CD14-positive monocyte (primary cell): ENCODE results near the gene FBXO34. TPM values are rescaled to one million over a fixed set of nuclear protein-coding genes. Genes with fewer than 3 reads are reported as not detected.

Experiments
- DNase-seq, 3 donors: peaks; one replicate each; pipeline ENCODE4 v3.0.0-alpha.2; 2011 to 2022
- H2AFZ ChIP-seq: 2 replicates; pipeline ENCODE4 v1.6.0; 2012; ENCODE audit warnings: mild to moderate bottlenecking, low read depth, low read length, inconsistent platforms; ENCODE audit not compliant: insufficient read depth, poor library complexity, severe bottlenecking
- H3K27ac ChIP-seq, 2 donors: 1 replicate in 1 of 2; 2 replicates in 1 of 2; pipeline ENCODE4 v1.5.1; 2012 to 2013; ENCODE audit warnings: low read length in 2 of 2, control low read depth in 1 of 2, inconsistent platforms in 1 of 2, low read depth in 1 of 2, mild to moderate bottlenecking in 1 of 2
- H3K27me3 ChIP-seq, 2 donors: one replicate each; pipeline versions ENCODE4 v1.6.0 to v1.6.1; 2011 to 2013; ENCODE audit warnings: low read length in 2 of 2; ENCODE audit not compliant: control insufficient read depth in 2 of 2, insufficient read depth in 2 of 2
- H3K36me3 ChIP-seq, 2 donors: replicated peaks in 1 of 2; 1 replicate in 1 of 2; 2 replicates in 1 of 2; pipeline versions ENCODE4 v1.5.1 to v1.6.1; 2012 to 2013; ENCODE audit warnings: low read length in 2 of 2, control low read depth in 1 of 2, inconsistent platforms in 1 of 2, mild to moderate bottlenecking in 1 of 2; ENCODE audit not compliant: insufficient read depth in 2 of 2, control insufficient read depth in 1 of 2
- H3K4me1 ChIP-seq, 2 donors: 1 replicate in 1 of 2; 2 replicates in 1 of 2; pipeline versions ENCODE4 v1.5.1 to v1.6.1; 2012 to 2013; ENCODE audit warnings: low read length in 2 of 2, control low read depth in 1 of 2, inconsistent platforms in 1 of 2, mild to moderate bottlenecking in 1 of 2, moderate library complexity in 1 of 2; ENCODE audit not compliant: insufficient read depth in 2 of 2, control insufficient read depth in 1 of 2
- H3K4me2 ChIP-seq: replicated peaks from 2 replicates; pipeline ENCODE3; 2012; ENCODE audit warnings: low read length, moderate library complexity, mild to moderate bottlenecking; ENCODE audit not compliant: poor library complexity, severe bottlenecking; ENCODE audit errors: extremely low read depth
- H3K4me3 ChIP-seq, 3 experiments: fragments of 200-600 bp in 1 of 3; sonication (generic) in 1 of 3; replicated peaks in 1 of 3; 1 replicate in 2 of 3; 2 replicates in 1 of 3; pipeline ENCODE4 v1.5.1; 2011 to 2013; ENCODE audit warnings: low read length in 3 of 3, mild to moderate bottlenecking in 3 of 3, control low read depth in 2 of 3, low read depth in 2 of 3, inconsistent platforms in 1 of 3, moderate library complexity in 1 of 3
- H3K79me2 ChIP-seq: 2 replicates; pipeline ENCODE4 v1.6.0; 2012; ENCODE audit warnings: mild to moderate bottlenecking, control low read depth, inconsistent platforms, low read length, moderate library complexity; ENCODE audit not compliant: insufficient read depth
- H3K9ac ChIP-seq: 2 replicates; pipeline ENCODE4 v1.6.0; 2017; ENCODE audit warnings: low read length, mild to moderate bottlenecking; ENCODE audit not compliant: insufficient read depth, poor library complexity, severe bottlenecking
- H3K9me3 ChIP-seq, 2 donors: replicated peaks in 1 of 2; 1 replicate in 1 of 2; 2 replicates in 1 of 2; pipeline versions ENCODE4 v1.5.1 to v1.6.1; 2012 to 2013; ENCODE audit warnings: low read length in 2 of 2, control low read depth in 1 of 2; ENCODE audit not compliant: control insufficient read depth in 1 of 2, insufficient read depth in 1 of 2
- H4K20me1 ChIP-seq: 2 replicates; pipeline ENCODE4 v1.6.0; 2012; ENCODE audit warnings: mild to moderate bottlenecking, low read length, control low read depth, moderate library complexity; ENCODE audit not compliant: insufficient read depth
- H3K27ac Mint-ChIP-seq, 7 donors: one replicate each; pipeline ENCODE4 v1.8.0; 2020; ENCODE audit warnings: mild to moderate bottlenecking in 7 of 7, mixed read lengths in 7 of 7, moderate library complexity in 6 of 7, inconsistent platforms in 2 of 7
- H3K27me3 Mint-ChIP-seq, 3 donors: one replicate each; pipeline ENCODE4 v1.8.0; 2021 to 2022; ENCODE audit warnings: low read depth in 3 of 3, mild to moderate bottlenecking in 3 of 3, mixed read lengths in 3 of 3, moderate library complexity in 3 of 3, inconsistent platforms in 1 of 3
- H3K36me3 Mint-ChIP-seq, 2 donors: one replicate each; pipeline ENCODE4 v1.8.0; 2020; ENCODE audit warnings: mixed read lengths in 2 of 2, inconsistent platforms in 1 of 2, mild to moderate bottlenecking in 1 of 2
- H3K4me1 Mint-ChIP-seq: one replicate; pipeline ENCODE4 v1.8.0; 2020; ENCODE audit warnings: mild to moderate bottlenecking, mixed read lengths
- H3K4me3 Mint-ChIP-seq, 2 donors: one replicate each; pipeline ENCODE4 v1.8.0; 2020; ENCODE audit warnings: mild to moderate bottlenecking in 2 of 2, mixed read lengths in 2 of 2, moderate library complexity in 1 of 2
- H3K9me3 Mint-ChIP-seq, 7 donors: one replicate each; pipeline ENCODE4 v1.8.0; 2020 to 2022; ENCODE audit warnings: mixed read lengths in 7 of 7, mild to moderate bottlenecking in 6 of 7, moderate library complexity in 6 of 7, inconsistent platforms in 2 of 7
- WGBS: methylation state at CpG from one replicate; pipeline ENCODE4 v1.1.5; 2013; ENCODE audit warnings: missing lambda C conversion rate; ENCODE audit not compliant: insufficient coverage; 5-methylcytosine and 5-hydroxymethylcytosine counted together
- intact Hi-C, 2 donors: fragments of 100-400 bp; cut with micrococcal nuclease; formaldehyde crosslinking; loops; one replicate each; pipeline versions ENCODE4 v1.15.0 to v1.15.1; 2023
- polyA plus RNA-seq, 3 donors: library from polyadenylated mRNA; depleted of rRNA in 1 of 3; unstranded in 2 of 3; stranded (reverse) in 1 of 3; fragments of 300-500 nt in 2 of 3; fragments of >200 nt in 1 of 3; fragmentation: Illumina TruSeq in 2 of 3; gene quantifications; 1 replicate in 2 of 3; 2 replicates in 1 of 3; pipeline ENCODE4 v1.2.3, GENCODE V29; 2012 to 2021
- TF ChIP-seq, protein P1 (sequence below): fragments of 200-600 bp; IDR thresholded peaks from one replicate; pipeline ENCODE4 v1.8.0; 2022; ENCODE audit warnings: antibody characterized with exemption, mild to moderate bottlenecking

FBXO34 gene
- polyA plus RNA-seq, 3 donors = 10.3 to 18.1 (median 17.3) TPM

DNA sequence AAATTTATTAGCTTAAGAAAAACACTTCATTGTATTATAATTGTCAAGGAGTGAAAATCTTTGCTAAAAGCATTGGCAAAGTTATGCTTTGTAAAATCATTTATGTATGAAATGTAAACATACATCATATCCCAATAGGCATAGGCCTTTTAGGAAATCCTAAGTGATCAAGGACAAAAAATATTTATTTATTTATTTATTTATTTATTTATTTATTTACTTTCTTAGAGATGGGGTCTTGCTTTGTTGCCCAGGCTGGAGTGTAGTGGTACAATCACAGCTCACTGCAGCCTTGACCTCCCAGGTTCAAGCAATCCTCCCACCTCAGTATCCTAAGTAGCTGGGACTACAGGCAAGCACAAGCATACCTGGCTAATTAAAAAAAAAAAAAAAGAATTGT lies 47.9 kb upstream of the FBXO34 start:
- TF ChIP-seq, protein P1, sequence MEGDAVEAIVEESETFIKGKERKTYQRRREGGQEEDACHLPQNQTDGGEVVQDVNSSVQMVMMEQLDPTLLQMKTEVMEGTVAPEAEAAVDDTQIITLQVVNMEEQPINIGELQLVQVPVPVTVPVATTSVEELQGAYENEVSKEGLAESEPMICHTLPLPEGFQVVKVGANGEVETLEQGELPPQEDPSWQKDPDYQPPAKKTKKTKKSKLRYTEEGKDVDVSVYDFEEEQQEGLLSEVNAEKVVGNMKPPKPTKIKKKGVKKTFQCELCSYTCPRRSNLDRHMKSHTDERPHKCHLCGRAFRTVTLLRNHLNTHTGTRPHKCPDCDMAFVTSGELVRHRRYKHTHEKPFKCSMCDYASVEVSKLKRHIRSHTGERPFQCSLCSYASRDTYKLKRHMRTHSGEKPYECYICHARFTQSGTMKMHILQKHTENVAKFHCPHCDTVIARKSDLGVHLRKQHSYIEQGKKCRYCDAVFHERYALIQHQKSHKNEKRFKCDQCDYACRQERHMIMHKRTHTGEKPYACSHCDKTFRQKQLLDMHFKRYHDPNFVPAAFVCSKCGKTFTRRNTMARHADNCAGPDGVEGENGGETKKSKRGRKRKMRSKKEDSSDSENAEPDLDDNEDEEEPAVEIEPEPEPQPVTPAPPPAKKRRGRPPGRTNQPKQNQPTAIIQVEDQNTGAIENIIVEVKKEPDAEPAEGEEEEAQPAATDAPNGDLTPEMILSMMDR = no peak
- Histone ChIP-seq H3K9me3 (peaks cover 8 to 15% of the 10 kb centered on the region in 2 donors), H3K79me2 (no peaks in the 10 kb centered on the region), H4K20me1 (no peaks in the 10 kb centered on the region), H3K4me2 (no peak overlapping the region), H3K9ac (no peak overlapping the region), H3K4me1 (no peaks in the 10 kb centered on the region), H3K27ac (no peak overlapping the region), H3K4me3 (no peak overlapping the region), H2AFZ (no peak overlapping the region), H3K36me3 (no peaks in the 10 kb centered on the region), H3K27me3 (peaks cover 0 to 3% of the 10 kb centered on the region in 2 donors)
- intact Hi-C loops = no loop called here
- H3K4me3 Mint-ChIP-seq = no peak overlapping the region
- peaks cover 7% of the 10 kb centered on the region for H3K4me1 Mint-ChIP-seq
- peaks cover 0 to 1% (median 0%) of the 10 kb centered on the region in 3 donors for H3K27me3 Mint-ChIP-seq
- no peak overlapping the region for H3K27ac Mint-ChIP-seq
- H3K9me3 Mint-ChIP-seq = peaks cover 6 to 18% (median 17%) of the 10 kb centered on the region in 7 donors
- H3K36me3 Mint-ChIP-seq = no peaks in the 10 kb centered on the region
- no peak for DNase-seq

DNA sequence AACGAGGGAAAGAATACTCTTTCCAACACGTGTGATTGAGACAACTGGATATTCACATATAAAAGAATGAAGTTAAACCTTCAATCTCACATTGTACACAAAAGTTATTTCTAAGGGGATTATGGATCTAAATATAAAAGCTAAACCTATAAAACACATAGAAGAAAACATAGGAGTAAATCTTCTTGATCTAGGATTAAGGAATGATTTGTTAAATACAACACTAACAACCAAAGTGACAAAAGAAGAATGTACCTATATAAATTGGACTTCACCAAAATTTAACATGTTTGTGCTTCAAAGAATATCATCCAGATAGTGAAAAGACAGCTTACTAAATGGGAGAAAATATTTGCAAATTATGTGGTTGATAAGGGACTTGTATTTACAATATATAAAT lies 43.0 kb upstream of the FBXO34 start:
- H3K4me3 Mint-ChIP-seq = no peak overlapping the region
- Histone ChIP-seq H3K4me1 (no peaks in the 10 kb centered on the region), H3K4me2 (no peak overlapping the region), H4K20me1 (no peaks in the 10 kb centered on the region), H2AFZ (no peak overlapping the region), H3K27me3 (no peaks in the 10 kb centered on the region), H3K27ac (no peak overlapping the region), H3K9ac (no peak overlapping the region), H3K36me3 (no peaks in the 10 kb centered on the region), H3K4me3 (no peak overlapping the region), H3K9me3 (peaks cover 12 to 15% of the 10 kb centered on the region in 2 donors), H3K79me2 (no peaks in the 10 kb centered on the region)
- H3K27me3 Mint-ChIP-seq = no peaks in the 10 kb centered on the region
- H3K27ac Mint-ChIP-seq = no peak overlapping the region
- intact Hi-C loops = no loop called here
- TF ChIP-seq, protein P1 = no peak
- peaks cover 7% of the 10 kb centered on the region for H3K4me1 Mint-ChIP-seq
- peaks cover 6 to 25% (median 18%) of the 10 kb centered on the region in 7 donors for H3K9me3 Mint-ChIP-seq
- DNase-seq = no peak
- H3K36me3 Mint-ChIP-seq = no peaks in the 10 kb centered on the region
- no CpG with 5 or more reads among the region's 2 CpGs for whole genome bisulfite sequencing
